ENCODE data around the gene FBXL3.

FBXL3 gene

DNA sequence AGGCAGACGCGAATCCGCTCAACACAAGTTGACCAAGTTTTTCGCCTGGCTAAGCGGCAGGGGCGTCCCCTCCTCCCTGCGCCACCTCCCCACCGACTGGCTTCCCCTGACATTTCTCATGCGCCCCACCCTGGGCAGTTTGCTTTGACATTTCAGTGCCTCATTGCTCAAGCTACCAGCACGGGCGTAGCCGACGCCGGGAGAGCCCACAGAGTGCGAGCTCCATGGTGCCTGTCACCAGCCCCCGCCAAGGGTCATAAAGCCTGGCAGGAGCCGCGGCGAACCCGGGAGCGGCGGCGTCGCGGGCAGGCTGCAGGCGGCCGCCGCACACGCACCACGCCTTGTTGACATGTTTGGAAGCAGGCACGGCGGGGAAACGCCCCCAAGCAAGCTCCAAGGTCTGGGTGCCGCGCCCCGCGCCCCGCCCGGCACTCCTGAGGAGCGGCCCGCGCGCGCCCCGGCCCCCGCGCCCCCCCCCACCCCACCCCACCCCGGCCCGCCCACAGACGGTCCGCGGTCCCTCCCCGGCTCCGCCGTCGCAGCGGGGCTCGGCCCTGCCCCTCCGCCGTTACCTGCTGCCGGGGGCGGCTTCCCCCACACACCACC is 601 bp downstream of the FBXL3 start:
- TF ChIP-seq, protein P1, sequence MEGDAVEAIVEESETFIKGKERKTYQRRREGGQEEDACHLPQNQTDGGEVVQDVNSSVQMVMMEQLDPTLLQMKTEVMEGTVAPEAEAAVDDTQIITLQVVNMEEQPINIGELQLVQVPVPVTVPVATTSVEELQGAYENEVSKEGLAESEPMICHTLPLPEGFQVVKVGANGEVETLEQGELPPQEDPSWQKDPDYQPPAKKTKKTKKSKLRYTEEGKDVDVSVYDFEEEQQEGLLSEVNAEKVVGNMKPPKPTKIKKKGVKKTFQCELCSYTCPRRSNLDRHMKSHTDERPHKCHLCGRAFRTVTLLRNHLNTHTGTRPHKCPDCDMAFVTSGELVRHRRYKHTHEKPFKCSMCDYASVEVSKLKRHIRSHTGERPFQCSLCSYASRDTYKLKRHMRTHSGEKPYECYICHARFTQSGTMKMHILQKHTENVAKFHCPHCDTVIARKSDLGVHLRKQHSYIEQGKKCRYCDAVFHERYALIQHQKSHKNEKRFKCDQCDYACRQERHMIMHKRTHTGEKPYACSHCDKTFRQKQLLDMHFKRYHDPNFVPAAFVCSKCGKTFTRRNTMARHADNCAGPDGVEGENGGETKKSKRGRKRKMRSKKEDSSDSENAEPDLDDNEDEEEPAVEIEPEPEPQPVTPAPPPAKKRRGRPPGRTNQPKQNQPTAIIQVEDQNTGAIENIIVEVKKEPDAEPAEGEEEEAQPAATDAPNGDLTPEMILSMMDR (IDR thresholded peaks at IDR 0.05; ENCODE audit: borderline replicate concordance, insufficient read depth, low read depth, low read length) = no peak
- H3K4me3 ChIP-seq (ENCODE audit: low read depth, low read length) = peak overlapping the region; percentile 69

DNA sequence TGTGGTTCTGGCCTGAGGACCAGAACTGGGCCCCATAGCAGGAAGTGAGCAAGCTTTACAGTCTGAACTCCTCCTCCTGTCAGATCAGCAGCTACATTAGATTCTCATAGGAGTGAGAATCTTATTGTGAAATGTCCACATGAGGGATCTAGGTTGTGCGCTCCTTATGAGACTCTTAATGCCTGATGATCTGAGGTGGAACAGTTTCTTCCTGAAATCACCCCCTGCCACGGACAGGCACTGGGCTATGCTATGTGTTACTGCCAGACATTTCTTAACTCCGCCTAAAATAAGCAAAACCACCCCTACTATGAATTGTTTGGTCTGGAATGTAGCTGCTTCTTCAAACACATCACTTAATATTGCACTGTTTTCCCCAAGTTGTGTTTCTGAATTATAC is 4.6 kb downstream of the FBXL3 start:
- H3K4me3 ChIP-seq (ENCODE audit: low read depth, low read length) = no peak overlapping the region
- TF ChIP-seq, protein P1 (IDR thresholded peaks at IDR 0.05; ENCODE audit: borderline replicate concordance, insufficient read depth, low read depth, low read length) = no peak

DNA sequence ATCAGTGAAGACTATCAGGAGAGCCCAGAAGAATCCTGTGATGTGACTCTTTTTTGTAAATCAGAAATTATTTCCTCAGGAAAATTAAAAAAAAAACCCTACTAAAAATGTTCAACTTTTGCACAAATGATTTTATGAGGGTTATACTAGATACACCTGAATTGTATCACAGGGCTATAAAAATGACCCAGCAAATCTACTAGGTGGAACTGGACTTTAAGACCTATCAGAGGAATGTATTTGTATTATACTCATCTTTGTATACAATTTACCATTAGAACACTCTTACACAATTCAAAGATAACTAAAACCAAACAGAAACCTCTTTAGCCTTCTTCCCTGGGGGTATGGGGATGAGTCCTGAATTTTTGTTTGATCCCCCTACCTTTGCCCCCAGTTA is 7.2 kb downstream of the FBXL3 start:
- TF ChIP-seq, protein P1 (IDR thresholded peaks at IDR 0.05; ENCODE audit: borderline replicate concordance, insufficient read depth, low read depth, low read length) = no peak
- no peak overlapping the region for H3K4me3 ChIP-seq (ENCODE audit: low read depth, low read length)

DNA sequence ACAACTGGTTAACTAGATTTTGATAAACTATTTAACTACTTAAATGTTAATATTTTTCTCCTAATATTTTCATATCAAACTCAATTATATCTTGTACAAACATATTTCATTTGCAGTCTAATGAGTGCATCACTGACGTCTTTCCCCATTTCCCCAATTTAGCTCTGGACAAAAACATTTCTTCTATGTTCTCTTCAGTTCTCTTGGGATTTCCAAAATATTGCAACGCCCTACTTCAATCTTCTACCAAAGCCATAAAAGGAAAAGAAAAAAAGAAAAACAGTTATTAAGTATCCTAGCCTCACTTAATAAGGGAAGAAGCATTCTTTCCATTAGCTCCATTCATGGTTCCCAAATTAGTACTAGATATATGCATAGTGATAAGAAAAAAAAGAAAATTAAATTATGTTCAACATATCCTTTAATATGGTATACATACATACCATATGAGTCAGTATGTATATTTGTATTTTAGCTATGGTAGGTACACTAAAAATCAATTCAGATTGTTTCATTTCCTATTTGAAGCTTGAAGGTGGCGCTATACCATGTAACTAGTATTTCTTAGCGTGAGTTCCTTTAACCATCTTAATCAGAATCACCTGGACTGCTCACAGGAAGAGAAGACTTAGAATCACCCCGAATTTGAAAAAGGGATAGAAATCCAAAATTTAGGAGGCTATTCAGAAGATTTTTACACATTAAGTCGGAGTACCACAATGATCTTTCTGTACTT is 9.9 kb downstream of the FBXL3 start:
- no peak overlapping the region for H3K4me3 ChIP-seq (ENCODE audit: low read depth, low read length)
- TF ChIP-seq, protein P1 (IDR thresholded peaks at IDR 0.05; ENCODE audit: borderline replicate concordance, insufficient read depth, low read depth, low read length) = no peak

DNA sequence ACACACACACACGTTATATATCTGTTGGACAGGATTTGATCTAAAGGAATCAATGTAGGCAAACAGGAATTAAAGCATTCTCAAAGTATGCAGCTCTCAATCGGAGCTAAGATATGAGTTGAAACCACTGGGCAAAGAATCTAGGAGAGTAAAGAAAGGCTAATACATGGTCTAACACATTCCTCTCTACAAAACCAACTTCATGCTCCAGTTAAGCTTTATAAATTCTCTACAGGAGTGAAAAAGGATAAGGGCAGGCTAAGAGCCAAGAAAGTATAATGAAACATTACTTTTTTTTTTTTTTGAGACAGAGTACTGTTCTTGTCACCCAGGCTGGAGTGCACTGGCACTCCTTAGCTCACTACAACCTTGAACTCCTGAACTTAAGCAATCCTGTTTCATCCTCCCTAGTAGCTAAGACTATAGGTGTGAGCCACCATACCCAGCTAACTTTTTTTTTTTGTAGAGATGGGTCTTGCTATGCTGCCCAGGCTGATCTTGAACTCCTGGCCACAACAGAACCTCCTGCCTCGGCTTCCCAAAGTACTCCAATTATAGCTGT is 10.6 kb downstream of the FBXL3 start:
- TF ChIP-seq, protein P1 (IDR thresholded peaks at IDR 0.05; ENCODE audit: borderline replicate concordance, insufficient read depth, low read depth, low read length) = no peak
- H3K4me3 ChIP-seq (ENCODE audit: low read depth, low read length) = no peak overlapping the region

DNA sequence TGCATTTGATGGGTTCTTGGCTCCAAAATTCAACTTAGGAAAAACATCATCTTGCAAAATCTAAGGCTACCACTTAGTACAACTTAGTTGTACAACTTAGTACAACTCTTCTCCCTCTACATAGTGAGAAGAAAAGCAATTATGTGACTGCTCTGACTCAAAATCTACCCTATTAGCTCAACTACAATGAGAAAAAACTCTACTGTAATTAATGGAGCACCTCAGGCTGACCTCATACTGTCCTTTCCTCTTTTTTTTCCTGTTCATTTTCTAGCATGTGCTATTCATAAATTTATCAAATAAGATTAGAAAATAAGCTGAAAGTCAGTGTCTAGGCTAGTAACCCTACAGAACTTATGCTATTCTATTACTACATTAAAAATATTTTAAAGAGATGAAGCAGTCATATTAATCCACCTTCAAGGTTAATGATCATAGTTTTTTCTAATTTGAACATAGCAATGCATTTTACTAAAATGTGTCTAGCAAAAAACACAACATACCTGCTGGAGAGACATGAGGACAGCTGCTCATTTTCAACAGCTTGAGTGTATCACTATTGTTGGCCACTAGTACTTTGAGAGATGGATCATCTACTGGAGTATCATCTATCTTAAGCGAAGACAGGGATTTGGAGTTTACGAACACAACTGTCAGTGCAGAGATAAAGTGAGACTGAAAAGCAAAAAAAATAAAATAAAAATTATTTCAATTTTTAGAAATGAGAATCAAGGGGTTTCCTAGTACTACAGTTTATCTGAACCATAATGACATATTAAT is 11.9 kb downstream of the FBXL3 start:
- TF ChIP-seq, protein P1 (IDR thresholded peaks at IDR 0.05; ENCODE audit: borderline replicate concordance, insufficient read depth, low read depth, low read length) = no peak
- no peak overlapping the region for H3K4me3 ChIP-seq (ENCODE audit: low read depth, low read length)
